ENCODE measurements around the gene TERB1. TPM values are rescaled to one million over a fixed set of nuclear protein-coding genes. Genes with fewer than 3 reads are reported as not detected.

Gene TERB1
- total RNA-seq, 1 donor from 2014 or later, result not detected

DNA sequence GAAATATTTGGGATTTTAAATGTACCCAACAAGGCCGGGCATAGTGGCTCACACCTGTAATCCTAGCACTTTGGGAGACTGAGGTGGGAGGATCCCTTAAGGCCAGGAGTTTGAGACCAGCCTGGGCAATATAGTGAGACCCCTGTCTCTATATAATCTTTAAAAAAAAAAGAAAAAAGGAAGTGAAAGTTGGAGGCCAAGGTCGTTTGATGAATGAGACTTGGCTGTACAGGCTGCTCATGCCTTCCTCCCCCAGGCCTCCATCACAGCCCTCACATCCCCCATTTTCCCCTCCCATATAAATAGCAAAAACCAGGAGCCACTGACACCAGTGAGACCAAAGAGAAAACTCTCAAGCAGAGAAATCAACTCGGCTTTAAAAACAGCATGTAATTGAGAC is 39.5 kb upstream of the TERB1 start:
- Histone ChIP-seq H3K4me1 (peaks cover 14% of the 10 kb centered on the region), H3K27me3 (ENCODE audit: low read depth) (peaks cover 29% of the 10 kb centered on the region), H3K36me3 (no peaks in the 10 kb centered on the region), H3K27ac (no peak overlapping the region), H3K9me3 (no peaks in the 10 kb centered on the region), H3K4me3 (no peak overlapping the region)
- TF ChIP-seq, protein P1, sequence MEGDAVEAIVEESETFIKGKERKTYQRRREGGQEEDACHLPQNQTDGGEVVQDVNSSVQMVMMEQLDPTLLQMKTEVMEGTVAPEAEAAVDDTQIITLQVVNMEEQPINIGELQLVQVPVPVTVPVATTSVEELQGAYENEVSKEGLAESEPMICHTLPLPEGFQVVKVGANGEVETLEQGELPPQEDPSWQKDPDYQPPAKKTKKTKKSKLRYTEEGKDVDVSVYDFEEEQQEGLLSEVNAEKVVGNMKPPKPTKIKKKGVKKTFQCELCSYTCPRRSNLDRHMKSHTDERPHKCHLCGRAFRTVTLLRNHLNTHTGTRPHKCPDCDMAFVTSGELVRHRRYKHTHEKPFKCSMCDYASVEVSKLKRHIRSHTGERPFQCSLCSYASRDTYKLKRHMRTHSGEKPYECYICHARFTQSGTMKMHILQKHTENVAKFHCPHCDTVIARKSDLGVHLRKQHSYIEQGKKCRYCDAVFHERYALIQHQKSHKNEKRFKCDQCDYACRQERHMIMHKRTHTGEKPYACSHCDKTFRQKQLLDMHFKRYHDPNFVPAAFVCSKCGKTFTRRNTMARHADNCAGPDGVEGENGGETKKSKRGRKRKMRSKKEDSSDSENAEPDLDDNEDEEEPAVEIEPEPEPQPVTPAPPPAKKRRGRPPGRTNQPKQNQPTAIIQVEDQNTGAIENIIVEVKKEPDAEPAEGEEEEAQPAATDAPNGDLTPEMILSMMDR (IDR thresholded peaks at IDR 0.05), result no peak
- ATAC-seq (no peak), DNase-seq (no peak)
- intact Hi-C loops (cut with DNase I), result no loop called here

DNA sequence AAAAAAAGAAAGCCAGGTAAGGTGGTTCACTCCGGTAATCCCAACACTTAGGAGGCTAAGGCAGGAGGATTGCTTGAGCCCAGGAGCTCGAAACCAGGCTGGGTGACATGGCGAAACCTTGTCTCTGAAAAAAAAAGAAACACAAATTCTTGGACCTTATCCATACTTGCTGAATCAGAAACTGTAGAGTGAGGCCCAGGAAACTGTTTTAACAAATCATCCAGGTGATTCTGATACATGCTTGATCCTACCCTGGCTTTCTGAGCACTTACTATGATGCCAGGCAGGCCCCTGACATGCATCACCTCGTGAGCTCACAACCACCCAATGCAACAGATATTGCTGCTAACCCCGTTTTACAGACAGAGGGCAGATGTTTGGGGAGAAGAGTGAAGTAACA is 33.4 kb upstream of the TERB1 start:
- intact Hi-C loops (cut with DNase I), result no loop called here
- TF ChIP-seq, protein P1 (IDR thresholded peaks at IDR 0.05), result no peak

DNA sequence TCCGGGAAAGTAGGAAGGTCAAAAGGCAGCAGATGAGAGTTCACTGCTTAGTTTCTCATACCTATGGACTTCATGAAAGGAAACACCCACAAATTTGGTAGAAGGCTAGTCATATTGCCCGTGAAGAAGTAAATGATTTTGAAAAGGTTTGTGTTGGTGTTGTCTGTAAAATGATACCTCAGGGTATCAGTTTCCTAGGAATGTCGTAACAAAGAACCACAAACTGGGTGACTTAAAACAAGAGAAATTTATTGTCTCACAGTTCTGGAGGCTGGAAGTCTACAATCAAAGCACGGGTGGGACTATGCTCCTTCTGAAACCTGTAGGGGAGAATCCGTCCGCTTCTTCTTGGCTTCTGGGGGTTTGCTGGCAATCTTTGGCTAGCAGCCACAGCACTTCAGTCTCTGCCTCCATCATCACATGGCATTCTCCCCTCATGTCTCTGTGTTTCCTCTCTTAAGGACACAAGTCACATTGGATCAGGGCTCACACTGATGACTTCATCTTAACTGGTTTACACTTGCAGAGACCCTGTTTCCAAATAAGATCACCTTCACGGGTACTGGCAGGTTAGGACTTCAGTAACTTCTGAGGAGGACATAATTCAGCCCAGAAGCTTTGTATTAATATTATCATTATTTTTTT is 31.4 kb upstream of the TERB1 start:
- DNase-seq, result no peak
- no peak overlapping the region for H3K4me3 ChIP-seq

More for the DNA sequence above, 33.4 kb upstream of the TERB1 start:
- no peak overlapping the region for H3K27ac ChIP-seq
- ATAC-seq (no peak), DNase-seq (no peak)
- no peak overlapping the region for H3K4me3 ChIP-seq
- no peaks in the 10 kb centered on the region for H3K36me3 ChIP-seq
- peaks cover 4% of the 10 kb centered on the region for H3K4me1 ChIP-seq
- H3K27me3 ChIP-seq (ENCODE audit: low read depth), result no peaks in the 10 kb centered on the region
- H3K9me3 ChIP-seq, result no peaks in the 10 kb centered on the region

DNA sequence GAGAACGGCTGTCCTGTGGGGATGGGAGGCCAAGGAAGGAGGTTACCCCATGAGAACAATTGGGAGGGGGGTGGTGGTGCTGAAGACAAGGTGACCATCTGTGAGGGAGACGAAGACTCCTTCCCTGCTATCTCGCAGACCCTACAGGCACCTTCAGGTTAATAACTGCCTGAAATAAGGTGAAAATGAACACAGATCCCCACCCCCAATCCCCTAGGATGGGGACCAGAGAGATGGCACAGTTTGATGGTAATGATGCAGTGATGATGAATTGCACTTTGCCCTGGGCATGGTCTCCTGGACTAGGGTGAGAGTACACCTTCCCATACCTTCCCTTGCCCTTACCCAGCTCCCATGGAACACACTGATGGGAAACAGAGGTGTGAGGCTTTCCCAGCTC is 30.8 kb upstream of the TERB1 start:
- TF ChIP-seq, protein P1 (IDR thresholded peaks at IDR 0.05), result no peak
- H3K4me3 ChIP-seq, result no peak overlapping the region
- H3K27ac ChIP-seq, result no peak overlapping the region
- peaks cover 18% of the 10 kb centered on the region for H3K4me1 ChIP-seq
- H3K36me3 ChIP-seq, result peaks cover 6% of the 10 kb centered on the region
- no peaks in the 10 kb centered on the region for H3K27me3 ChIP-seq (ENCODE audit: low read depth)
- intact Hi-C loops (cut with DNase I), result no loop called here
- ATAC-seq, result no peak
- H3K9me3 ChIP-seq, result no peaks in the 10 kb centered on the region
- DNase-seq, result no peak

More for the DNA sequence above, 31.4 kb upstream of the TERB1 start:
- TF ChIP-seq, protein P1 (IDR thresholded peaks at IDR 0.05), result no peak
- no peaks in the 10 kb centered on the region for H3K27me3 ChIP-seq (ENCODE audit: low read depth)
- H3K27ac ChIP-seq, result no peak overlapping the region
- intact Hi-C loops (cut with DNase I), result no loop called here
- H3K36me3 ChIP-seq, result peaks cover under 1% of the 10 kb centered on the region
- H3K9me3 ChIP-seq, result no peaks in the 10 kb centered on the region
- H3K4me1 ChIP-seq, result peaks cover 18% of the 10 kb centered on the region
- no peak for ATAC-seq

DNA sequence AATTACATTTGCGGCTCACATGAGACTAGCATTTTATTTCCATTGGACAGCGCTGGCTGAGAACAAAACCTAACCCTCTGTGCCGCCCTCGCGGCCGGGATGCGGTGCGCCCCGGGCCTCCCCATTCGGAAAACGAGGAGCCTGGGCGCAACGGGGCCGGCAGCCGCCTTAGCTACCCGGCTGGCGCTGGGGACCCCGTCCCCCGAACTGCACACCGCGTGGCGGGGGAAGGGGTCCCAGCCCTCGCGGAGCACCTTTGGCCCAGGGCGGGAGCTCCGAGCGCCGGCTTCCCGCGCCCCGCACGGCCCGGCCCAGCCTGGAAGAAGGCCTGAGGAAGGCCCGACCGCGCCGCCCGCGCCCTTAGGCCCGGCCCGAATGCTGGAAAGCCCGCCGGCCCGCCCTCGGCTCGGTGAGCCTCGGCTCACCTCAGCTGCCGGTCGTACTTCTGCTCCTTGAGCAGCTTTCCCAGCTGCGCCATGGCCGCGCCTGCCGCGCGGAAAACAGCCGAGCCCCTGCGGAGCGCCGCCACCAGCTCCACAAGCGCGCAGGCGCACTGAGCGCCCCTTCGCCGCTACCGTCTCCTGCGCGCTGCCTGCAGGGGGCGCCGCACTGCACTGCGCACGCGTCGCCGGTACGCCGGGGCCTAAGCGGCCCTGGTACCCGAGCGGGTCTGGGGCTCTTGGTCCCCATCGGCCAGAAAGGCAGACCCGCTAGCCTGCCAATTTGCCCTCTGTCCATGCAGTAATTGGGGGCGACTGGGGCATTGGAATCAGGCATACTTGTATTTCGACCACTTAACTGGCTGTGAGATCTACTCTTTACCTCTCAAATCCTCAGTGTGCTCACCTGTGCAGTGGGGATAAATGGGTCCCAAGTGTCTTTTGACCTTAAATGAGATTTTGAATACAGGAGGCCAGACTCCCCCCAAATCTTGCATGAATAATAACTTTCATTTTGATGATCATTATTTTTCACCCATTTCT is 29.3 kb upstream of the TERB1 start, which contains the start of gene NAE1:
Gene NAE1, minus strand, starts transcription at position 555 of the 983 bp plus-strand sequence. Its CDS starts 77 bp downstream, at position 478.
- peaks cover 21% of the 10 kb centered on the region for H3K36me3 ChIP-seq
- H3K27me3 ChIP-seq (ENCODE audit: low read depth), result no peaks in the 10 kb centered on the region
- H3K4me3 ChIP-seq, result peak within 1 kb of the TSS; percentile 89
- DNase-seq (peak; percentile 91), ATAC-seq (peak; percentile 98 to 99)
- TF ChIP-seq, protein P1 (IDR thresholded peaks at IDR 0.05), result peak; percentile 99
- H3K9me3 ChIP-seq, result no peaks in the 10 kb centered on the region
- intact Hi-C loops (cut with DNase I), result no loop called here
- H3K4me1 ChIP-seq, result peaks cover 18% of the 10 kb centered on the region
- H3K27ac ChIP-seq, result peak within 1 kb of the TSS; percentile 92
